GM19438 (cell line): ENCODE measurements around the gene LST1.

Experiments used
- ATAC-seq: cut with Tn5 transposase; IDR thresholded peaks from one replicate; pipeline ENCODE4 v1.9.1; 2021; ENCODE audit warnings: low read depth; ENCODE audit not compliant: unreplicated experiment

The LST1 gene

GRCh38 chr6:31559958-31560696, 25.9 kb upstream of the LST1 start:
- peak; percentile 60 for ATAC-seq

- ATAC-seq = no peak
Observed at GRCh38 chr6:31560697-31561058, 25.4 kb upstream of the LST1 start.

DNA sequence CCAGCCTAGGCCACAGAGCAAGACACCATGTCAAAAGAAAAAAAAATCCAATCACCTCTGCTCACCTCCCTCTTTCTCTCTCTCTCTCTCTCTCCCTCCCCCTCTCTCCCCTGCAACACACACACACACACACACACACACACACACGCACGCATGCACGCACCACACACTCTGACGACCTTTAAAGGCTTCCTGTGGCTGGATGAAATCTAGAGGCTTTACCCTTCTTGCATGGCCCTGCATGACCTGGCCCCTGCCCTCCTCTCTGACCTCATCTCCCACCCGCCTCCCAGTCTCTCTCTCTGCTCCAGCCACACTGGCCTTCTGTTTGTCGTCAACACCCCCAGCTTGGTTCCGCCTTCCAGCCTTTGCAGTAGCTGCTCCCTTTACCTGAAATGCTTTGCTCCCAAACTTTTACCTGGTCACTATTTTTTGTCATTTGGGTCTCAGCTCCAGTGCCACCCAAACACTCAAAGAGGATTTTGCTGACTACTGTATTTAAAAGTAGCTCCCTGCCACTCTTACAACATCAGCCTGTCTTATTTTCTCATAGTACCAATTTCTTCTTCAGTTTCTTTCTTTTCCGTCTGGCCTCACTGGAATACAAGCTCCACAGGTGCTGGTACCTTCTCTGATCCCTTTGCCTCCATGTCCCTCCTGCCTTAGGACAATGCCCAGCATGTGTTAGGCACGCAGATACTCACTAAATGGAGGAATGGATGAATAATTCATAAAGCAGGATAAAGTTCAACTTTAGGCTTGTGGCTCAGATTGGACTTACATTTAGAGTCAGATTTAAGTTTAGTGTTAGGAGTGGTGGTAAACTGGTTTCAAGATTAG, 18.3 kb upstream of the LST1 start:
- ATAC-seq = no peak

DNA sequence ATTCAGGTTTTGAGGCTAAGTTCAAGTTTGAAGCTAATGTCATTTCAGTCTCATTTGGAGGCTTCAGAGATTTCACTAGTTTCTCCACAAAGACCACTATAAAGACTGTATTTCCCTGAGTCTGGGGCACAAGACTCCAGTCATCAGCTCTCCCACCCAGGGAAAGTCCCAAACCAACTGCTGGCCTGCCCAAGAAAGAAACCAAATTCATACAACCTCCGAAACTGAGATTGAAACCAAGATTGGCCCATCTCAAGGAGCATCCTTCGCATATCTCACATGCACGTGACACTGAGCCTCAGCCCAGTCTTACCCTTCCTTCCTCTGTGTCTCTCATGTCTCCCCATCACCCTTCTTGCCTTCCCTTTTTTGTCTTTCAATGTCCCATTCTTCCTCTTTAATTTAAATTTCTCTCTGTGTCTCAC, 17.5 kb upstream of the LST1 start:
- ATAC-seq = peak; percentile 62

GRCh38 chr6:31569861-31570536, 16.1 kb upstream of the LST1 start:
- no peak for ATAC-seq

- ATAC-seq = no peak
Observed at GRCh38 chr6:31572041-31572911, 13.8 kb upstream of the LST1 start, which contains the start of gene LTA. LTA (plus strand) TSS chr6:31572289; CDS start chr6:31572743, 454 bp downstream.

- ATAC-seq = no peak
Observed at GRCh38 chr6:31573239-31574105, 12.6 kb upstream of the LST1 start.

- no peak for ATAC-seq
Observed at GRCh38 chr6:31574106-31575061, 11.7 kb upstream of the LST1 start.

GRCh38 chr6:31575335-31575901, 10.7 kb upstream of the LST1 start, which contains the start of gene TNF:
TNF (plus strand) TSS chr6:31575565; CDS start chr6:31575742, 177 bp downstream.
- no peak for ATAC-seq

- no peak for ATAC-seq
Observed at GRCh38 chr6:31575952-31576685, 10.0 kb upstream of the LST1 start.

DNA sequence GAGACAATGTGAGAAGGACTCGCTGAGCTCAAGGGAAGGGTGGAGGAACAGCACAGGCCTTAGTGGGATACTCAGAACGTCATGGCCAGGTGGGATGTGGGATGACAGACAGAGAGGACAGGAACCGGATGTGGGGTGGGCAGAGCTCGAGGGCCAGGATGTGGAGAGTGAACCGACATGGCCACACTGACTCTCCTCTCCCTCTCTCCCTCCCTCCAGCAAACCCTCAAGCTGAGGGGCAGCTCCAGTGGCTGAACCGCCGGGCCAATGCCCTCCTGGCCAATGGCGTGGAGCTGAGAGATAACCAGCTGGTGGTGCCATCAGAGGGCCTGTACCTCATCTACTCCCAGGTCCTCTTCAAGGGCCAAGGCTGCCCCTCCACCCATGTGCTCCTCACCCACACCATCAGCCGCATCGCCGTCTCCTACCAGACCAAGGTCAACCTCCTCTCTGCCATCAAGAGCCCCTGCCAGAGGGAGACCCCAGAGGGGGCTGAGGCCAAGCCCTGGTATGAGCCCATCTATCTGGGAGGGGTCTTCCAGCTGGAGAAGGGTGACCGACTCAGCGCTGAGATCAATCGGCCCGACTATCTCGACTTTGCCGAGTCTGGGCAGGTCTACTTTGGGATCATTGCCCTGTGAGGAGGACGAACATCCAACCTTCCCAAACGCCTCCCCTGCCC, 9.0 kb upstream of the LST1 start:
- ATAC-seq = no peak

- ATAC-seq = no peak
Observed at GRCh38 chr6:31577579-31577966, 8.5 kb upstream of the LST1 start.

GRCh38 chr6:31578184-31579118, 7.6 kb upstream of the LST1 start:
- ATAC-seq = no peak

DNA sequence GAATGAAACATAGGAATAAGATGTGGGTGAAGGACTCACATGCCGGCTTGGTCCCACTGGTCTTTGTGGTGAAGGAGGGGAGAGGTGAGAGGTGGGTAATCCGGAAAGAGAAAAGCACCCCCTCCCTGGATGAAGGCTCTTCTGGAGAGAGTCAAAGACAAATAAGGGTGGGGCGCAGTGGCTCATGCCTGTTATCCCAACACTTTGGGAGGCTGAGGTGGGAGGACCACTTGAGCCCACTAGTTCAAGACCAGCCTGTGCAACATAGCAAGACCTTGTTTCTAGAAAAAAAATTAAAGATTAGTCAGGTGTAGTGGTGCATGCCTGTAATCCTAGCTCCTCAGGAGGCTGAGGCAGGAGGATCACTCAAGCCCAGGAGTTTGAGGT, 7.0 kb upstream of the LST1 start:
- ATAC-seq = no peak

- no peak for ATAC-seq
Observed at GRCh38 chr6:31579546-31580437, 6.3 kb upstream of the LST1 start.
